HG03558 (cell line): Measurements from ENCODE around the gene KANK2.
"Not testable (repeated sequence)": the region's sequence is repeated elsewhere in the genome, so short reads cannot be mapped to it uniquely, and the experiment has no call there.

Experiments
- ATAC-seq: cut with Tn5 transposase; IDR thresholded peaks from one replicate; pipeline ENCODE4 v1.9.1; 2021; ENCODE audit warnings: moderate number of reproducible peaks; ENCODE audit not compliant: unreplicated experiment; ENCODE audit errors: extremely low read depth

The KANK2 gene

DNA sequence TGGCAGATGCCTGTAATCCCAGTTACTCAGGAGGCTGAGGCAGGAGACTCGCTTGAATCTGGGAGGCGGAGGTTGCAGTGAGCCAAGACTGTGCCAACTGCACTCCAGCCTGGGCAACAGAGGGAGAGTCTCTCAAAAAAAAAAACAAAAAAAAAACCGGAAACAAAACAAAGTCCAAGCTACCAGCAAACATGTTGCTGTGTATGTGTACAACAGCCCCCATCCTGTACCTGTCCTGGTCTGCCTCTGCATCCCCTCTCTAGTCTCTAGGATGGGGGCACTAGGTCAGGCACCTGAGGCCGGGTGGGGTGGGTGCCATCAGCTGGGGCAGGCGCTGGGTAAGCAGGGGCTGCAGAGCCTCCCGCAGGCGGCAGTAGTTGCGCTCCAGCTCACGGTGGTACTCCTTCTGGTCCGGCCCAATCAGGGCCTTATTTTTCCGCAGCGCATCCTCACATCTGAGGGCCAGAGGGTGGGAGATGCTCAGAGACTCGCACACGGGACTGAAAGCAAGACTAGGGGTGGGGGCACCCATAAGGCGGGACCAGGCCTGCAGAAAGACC is 2.8 kb upstream of the KANK2 start:
- no peak for ATAC-seq

DNA sequence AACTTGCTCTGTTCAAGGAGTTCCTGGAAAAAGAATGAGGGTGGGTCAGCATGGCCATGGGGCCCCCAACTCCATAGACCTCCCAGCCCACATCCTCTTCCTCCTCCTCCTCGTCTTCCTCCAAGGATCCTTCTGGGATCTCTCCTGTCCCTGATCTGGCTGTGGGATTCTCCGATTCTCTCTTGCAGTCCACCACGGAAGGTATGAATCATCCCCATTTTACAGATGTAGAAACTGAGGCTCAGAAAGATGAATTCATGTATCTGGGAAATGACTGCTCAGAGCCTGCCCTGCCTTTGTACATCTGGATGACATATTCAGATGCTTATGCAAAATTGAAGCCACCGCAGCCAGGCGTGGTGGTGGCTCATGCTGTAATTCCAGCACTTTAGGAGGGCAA is 2.2 kb upstream of the KANK2 start:
- ATAC-seq = no peak

- ATAC-seq = no peak
Measured at GRCh38 chr19:11198769-11199424, 1.6 kb upstream of the KANK2 start.

- ATAC-seq = no peak
Measured at GRCh38 chr19:11198175-11198534, 810 bp upstream of the KANK2 start.

DNA sequence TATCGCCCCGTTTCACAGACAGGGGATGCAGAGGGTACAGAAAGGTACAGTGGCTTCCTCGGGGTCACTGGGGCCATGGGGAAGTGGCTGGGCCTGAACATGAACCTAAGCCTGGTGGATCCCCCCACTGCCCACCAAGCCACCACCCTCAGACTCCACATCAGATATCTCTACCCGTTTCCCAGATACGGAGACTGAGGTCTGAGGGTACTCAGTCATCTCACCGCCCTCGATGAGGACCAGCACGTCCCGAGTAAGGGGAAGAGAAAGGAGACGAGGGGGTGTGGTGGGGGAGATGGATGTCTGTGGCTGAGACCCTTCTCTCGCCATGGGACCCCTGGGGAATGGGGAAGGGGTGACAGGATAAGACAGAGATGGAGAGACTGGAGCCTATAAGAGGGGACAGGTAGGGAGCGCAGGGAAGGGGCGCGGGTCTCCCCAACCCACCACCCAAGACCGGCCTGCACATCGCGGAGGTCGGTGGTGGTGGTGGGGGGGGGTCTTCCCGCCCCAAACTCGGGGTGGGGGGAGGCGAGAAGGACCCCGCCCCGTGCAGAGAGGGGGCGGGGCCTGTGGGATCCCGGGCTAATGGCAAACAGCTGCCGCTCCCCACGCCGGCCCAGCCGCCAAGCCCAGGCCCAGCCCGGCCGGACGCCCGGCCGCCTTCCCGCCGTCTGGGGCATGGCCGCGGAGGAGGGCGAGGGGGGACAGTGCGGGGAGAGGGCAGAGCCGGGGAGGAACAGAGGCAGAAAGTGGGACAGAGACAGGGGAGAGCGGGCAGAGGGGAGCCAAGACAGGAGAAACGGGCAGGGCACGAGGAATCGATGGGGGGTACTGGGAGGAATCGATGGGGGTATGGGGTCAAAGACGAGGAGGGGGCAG is 698 bp downstream of the KANK2 start:
- no peak for ATAC-seq

DNA sequence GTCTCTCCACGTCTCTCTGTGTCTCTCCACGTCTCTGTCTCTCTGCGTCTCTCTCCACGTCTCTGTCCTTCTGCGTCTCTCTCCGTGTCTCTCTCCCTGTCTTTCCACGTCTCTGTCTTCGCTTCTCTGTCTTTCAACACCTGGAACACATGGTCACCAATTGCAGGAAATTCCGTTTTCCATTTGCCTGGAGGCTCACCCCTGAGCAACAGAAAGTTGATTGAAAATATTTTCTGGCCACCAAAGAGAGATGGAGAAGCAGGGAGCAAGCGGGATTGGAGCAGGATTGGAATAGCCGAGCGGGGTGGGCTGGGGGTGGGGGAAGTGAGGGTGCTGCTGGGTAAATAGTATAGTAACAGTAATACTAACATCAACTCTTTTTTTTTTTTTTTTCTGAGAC is 1.7 kb downstream of the KANK2 start:
- ATAC-seq = no peak

DNA sequence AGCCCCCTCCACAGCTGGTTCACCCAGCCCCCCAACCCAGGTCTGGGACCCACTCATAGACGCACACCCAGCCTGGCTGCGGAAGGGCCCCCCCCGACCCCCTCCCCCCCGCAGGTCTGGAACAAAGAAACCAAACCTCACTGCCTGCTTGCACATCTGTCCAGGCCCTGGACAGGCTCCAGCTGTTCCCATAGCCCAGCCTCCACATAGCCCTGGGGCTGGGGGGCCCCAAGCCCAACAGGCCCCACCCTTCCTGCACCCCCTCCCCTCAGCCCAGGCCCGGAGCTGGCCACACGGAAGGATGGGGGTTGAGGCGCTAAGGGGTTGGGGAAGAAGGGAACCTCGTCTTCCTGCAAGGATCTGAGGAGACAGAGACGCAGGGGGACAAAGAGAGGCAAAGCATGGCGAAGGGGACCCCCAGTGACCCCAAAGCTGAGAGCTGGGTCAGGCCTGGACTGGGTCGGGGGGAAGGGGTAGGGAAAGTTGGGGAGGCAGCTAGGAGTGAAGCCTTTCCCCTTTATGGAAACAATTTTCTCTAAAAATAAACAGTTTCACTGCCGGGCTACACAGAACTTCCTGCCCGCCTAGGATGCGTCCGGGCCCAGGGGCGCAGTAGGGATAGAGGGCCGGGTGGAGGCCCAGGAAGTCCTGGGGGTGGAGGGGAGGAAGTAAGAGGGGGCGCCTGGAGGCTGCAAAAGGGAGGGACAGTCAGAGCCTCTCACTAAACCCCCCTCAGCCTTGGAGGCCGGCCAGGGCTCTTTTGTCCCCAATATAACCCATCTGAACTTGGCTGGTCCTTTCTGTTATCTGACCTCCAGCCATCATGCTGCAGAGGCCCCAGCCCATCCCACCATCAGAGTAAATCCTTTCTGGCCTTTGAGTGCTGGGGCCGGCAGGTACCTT is 2.4 kb downstream of the KANK2 start:
- no peak for ATAC-seq

- no peak for ATAC-seq
Measured at GRCh38 chr19:11194173-11194572, 3.2 kb downstream of the KANK2 start.

DNA sequence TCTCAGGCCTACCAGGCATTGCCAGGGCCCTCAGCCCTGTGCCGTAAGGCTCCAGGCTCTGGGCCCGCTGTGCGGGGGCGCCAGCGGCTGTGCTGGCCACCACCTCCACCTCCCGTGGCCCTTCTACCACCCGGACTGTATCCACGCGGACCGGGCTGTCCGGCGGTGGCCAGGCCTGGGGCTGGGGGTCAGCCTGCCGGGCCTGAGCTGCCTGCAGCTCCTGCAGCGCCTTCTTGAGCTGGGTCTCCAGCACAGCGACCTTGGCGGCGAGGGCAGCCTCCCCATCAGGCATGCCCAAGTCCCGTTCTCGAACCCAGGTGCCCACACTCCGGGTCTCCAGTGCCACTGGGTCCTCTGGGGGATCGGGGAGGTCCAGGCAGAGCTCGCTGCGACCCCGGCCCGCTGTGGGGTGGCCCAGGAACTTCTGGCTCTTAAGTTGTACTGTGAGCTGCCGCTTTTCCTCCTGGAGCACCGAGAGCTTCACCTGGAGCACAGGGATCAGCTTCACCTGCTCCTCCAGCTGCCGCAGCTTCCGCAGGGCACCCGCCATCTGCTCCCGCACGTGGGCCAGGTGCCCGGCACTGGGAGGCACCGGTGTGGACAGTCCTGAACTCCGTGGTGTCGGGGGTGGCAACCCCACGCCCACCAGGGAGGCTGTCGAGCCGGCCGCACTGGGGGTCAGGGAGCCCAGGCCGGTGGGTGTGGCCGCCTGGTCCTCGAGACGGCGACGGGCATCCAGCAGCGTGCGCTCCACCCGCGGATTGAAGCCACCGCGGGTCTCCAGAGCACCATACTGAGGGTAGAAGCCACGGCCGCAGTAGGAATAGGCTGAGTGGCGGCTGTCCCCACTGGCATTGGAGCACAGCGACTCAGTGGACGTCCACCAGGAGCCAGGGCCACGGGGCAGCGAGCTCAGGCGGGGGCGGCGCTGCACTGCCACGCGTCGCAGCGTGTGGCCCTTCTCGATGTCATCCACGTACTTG is 4.1 kb downstream of the KANK2 start:
- ATAC-seq = no peak

DNA sequence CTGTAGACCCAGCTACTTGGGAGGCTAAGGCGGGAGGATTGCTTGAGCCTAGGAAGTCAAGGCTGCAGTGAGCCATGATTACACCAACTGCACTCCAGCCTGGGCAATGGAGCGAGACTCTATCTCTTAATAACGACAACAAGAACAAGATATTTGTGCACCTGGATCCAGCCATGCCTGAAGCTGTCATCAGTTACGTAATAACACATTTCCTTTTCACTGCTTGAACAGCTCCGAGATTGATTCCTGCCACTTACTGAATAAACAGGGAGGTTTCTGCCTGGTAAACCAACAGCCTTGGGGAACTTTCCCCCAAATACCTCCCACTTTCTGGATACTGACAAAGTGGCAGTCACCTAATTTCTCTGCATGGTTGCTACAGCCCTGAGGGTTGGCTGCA is 5.4 kb downstream of the KANK2 start:
- ATAC-seq = no peak

GRCh38 chr19:11191273-11191755 is 6.0 kb downstream of the KANK2 start:
- ATAC-seq = no peak

DNA sequence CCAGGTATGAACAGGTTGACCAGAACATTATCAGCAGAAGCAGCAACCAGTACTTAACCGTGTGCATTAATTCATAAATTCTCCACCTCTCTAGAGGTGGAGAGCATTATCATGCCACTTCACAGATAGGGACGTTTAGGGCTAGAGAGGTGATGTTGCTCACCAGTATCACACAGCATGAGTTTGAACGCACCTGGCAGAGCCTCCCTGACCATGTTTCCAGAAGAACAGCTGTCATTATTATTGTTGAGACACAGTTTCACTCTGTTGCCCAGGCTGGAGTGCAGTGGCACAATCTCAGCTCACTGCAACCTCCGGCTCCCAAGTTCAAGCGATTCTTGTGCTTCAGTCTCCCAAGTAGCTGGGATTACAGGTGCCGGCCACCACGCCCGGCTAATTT is 6.8 kb downstream of the KANK2 start:
- no peak for ATAC-seq

GRCh38 chr19:11187441-11187840 is 9.9 kb downstream of the KANK2 start:
- ATAC-seq = no peak

DNA sequence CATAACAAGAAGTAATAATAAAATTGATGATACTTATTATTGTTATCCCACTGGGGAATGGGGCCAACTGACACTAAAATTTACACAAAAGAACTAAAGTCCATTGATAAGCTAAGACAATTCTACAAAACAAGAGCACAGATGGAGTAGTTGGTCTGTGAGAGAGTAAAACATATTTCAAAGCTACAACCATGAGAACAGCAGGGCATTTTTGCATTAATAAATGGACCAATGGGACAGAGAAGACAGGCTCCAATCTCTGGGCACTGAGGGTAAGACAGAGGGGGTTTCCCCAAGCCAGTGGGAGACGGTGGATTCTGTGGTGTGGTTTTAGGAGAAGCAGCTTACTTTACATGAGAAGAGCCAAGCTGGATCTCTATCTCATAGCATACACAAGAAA is 14.4 kb downstream of the KANK2 start:
- no peak for ATAC-seq

DNA sequence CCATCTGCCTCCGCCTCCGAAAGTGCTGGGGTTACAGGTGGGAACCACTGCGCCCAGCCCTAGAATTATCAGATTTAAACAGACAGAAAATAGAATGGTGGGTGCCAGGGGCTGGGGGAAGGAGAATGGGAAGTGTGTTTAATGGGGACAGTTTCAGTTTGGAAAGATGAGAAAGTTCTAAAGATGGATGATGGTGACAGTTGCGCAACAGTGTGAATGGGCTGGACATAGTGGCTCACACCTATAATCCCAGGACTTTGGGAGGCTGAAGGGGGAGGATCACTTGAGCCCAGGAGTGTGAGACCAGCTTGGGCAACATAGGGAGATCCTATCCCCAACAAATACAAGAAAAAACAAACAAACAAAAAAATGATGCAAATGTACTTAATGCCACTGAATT is 15.9 kb downstream of the KANK2 start:
- ATAC-seq = no peak

GRCh38 chr19:11180975-11181374 is 16.4 kb downstream of the KANK2 start:
- ATAC-seq = not testable (repeated sequence)

DNA sequence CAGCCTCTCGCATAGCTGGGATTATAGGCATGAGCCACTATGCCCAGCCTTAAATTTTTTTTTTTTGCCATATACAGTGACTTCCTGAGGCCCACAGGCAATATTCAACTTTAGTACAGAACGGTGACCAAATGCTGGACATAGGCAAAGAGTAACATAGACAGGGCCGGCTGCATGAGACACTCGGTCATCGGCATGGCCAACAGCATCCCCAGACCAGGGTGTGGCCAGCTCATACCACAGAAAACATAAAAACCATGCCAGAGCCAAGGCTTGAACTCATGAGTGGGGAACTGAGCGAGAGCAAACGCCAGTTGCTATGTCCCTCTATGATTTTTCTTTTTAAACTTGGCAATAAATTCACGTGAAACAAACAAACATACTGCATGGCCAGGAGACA is 17.0 kb downstream of the KANK2 start:
- no peak for ATAC-seq

- no peak for ATAC-seq
Measured at GRCh38 chr19:11179716-11180297, 17.5 kb downstream of the KANK2 start.

- not testable (repeated sequence) for ATAC-seq
Measured at GRCh38 chr19:11179145-11179465, 18.2 kb downstream of the KANK2 start.
